ENCODE results near the gene DUOXA2. TPM values are rescaled to one million over a fixed set of nuclear protein-coding genes. Genes with fewer than 3 reads are reported as not detected.

DUOXA2 gene
- total RNA-seq, 4 donors from 2014 or later = 0.49 to 0.62 TPM; not detected in 2

DNA sequence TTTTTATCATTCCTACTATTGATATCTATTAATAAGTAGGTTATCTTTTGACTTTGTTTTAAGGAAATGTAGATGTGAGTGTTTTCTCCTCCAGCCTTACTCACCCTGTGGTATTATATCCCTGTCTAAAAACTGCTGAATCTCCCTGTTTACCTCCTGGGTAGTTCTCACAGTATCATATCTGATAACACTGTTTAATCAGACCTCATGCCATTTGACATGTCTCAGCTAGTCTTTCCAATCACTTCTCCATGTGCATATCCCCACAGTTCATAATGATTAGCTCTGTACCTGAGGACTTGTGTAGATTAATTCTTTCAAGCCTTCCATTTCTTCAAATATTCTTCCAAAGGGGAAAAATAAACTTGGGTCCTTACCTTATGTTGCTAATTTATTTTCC is 30.9 kb upstream of the DUOXA2 start:
- ATAC-seq = no peak
- Histone ChIP-seq H3K4me1 (no peaks in the 10 kb centered on the region), H3K27me3 (peaks cover 17% of the 10 kb centered on the region), H3K27ac (no peak overlapping the region), H3K4me3 (no peak overlapping the region), H3K9me3 (no peaks in the 10 kb centered on the region), H3K36me3 (no peaks in the 10 kb centered on the region)
- TF ChIP-seq POLR2A (IDR thresholded peaks at IDR 0.05) = no peak
- no peak for TF ChIP-seq POLR2AphosphoS5 (IDR thresholded peaks at IDR 0.05)
- TF ChIP-seq, protein P1, sequence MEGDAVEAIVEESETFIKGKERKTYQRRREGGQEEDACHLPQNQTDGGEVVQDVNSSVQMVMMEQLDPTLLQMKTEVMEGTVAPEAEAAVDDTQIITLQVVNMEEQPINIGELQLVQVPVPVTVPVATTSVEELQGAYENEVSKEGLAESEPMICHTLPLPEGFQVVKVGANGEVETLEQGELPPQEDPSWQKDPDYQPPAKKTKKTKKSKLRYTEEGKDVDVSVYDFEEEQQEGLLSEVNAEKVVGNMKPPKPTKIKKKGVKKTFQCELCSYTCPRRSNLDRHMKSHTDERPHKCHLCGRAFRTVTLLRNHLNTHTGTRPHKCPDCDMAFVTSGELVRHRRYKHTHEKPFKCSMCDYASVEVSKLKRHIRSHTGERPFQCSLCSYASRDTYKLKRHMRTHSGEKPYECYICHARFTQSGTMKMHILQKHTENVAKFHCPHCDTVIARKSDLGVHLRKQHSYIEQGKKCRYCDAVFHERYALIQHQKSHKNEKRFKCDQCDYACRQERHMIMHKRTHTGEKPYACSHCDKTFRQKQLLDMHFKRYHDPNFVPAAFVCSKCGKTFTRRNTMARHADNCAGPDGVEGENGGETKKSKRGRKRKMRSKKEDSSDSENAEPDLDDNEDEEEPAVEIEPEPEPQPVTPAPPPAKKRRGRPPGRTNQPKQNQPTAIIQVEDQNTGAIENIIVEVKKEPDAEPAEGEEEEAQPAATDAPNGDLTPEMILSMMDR (IDR thresholded peaks at IDR 0.05) = no peak
- TF ChIP-seq EP300 (IDR thresholded peaks at IDR 0.05) = no peak

GRCh38 chr15:45084163-45084562 is 30.0 kb upstream of the DUOXA2 start:
- peaks cover 22% of the 10 kb centered on the region for H3K27me3 ChIP-seq
- no peak for ATAC-seq

GRCh38 chr15:45087513-45087912 is 26.6 kb upstream of the DUOXA2 start:
- H3K9me3 ChIP-seq = no peaks in the 10 kb centered on the region
- H3K27me3 ChIP-seq = peaks cover 34% of the 10 kb centered on the region
- H3K27ac ChIP-seq = no peak overlapping the region
- no peaks in the 10 kb centered on the region for H3K4me1 ChIP-seq
- no peak overlapping the region for H3K4me3 ChIP-seq
- TF ChIP-seq, protein P1 (IDR thresholded peaks at IDR 0.05) = no peak
- TF ChIP-seq EP300 (IDR thresholded peaks at IDR 0.05) (no peak), POLR2A (IDR thresholded peaks at IDR 0.05) (no peak), POLR2AphosphoS5 (IDR thresholded peaks at IDR 0.05) (no peak)
- WGBS, 2 donors (ENCODE audit: low coverage in 1 of 2) = 38 to 80% methylated on average over 1 of the region's 1 CpG
- H3K36me3 ChIP-seq = no peaks in the 10 kb centered on the region
- no peak for ATAC-seq

More at GRCh38 chr15:45084163-45084562, 30.0 kb upstream of the DUOXA2 start:
- TF ChIP-seq, protein P1 (IDR thresholded peaks at IDR 0.05) = no peak
- TF ChIP-seq POLR2A (IDR thresholded peaks at IDR 0.05) (no peak), EP300 (IDR thresholded peaks at IDR 0.05) (no peak), POLR2AphosphoS5 (IDR thresholded peaks at IDR 0.05) (no peak)
- Histone ChIP-seq H3K36me3 (no peaks in the 10 kb centered on the region), H3K4me1 (no peaks in the 10 kb centered on the region), H3K27ac (no peak overlapping the region), H3K4me3 (no peak overlapping the region), H3K9me3 (no peaks in the 10 kb centered on the region)
- WGBS, 2 donors (ENCODE audit: low coverage in 1 of 2) = 73 to 85% methylated on average over 3 of the region's 3 CpGs

DNA sequence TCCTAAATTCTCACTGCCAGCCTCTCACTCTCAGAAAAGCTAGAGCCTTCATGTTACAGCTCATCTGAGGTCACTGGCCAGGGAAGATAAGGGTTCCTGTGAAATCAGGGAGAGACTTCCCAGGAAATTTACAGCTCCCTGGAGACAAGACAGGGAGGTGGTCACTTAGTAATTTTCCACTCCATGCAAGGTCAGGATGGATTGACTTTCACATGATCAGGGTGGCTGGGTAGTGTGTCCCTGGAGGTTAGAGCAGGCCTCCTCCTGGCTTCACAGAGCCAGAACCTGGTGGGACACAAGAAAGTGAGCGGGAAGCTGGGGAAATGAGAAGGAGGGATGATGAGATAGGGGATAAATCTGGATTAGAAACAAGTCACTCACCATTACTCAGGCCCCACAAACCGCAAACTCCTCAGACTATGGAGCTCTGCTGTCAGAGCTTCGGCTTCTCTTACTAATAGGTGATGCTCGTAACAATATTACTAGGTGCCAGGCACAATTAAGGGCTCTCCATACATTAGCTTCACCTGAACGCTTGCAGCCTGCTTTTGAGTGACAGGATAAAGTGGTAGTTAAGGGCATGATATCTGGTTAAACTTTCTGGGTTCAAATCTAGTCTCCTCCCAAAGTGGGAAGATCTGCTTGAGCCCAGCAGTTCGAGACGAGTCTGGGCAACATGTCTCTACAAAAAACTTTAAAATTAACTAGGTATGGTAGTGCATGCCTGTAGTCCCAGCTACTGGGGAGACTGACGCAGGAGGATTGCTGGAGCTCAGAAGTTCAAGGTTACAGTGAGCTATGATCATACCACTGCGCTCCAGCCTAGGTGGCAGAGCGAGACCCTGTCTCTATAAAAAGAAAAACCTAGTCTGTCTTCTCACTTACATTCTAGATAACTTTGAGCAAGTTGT is 25.1 kb upstream of the DUOXA2 start:
- H3K27ac ChIP-seq = no peak overlapping the region
- no peak for ATAC-seq
- no peaks in the 10 kb centered on the region for H3K9me3 ChIP-seq
- H3K4me3 ChIP-seq = no peak overlapping the region
- peaks cover 28% of the 10 kb centered on the region for H3K27me3 ChIP-seq
- no peaks in the 10 kb centered on the region for H3K4me1 ChIP-seq
- H3K36me3 ChIP-seq = no peaks in the 10 kb centered on the region
- WGBS, 2 donors (ENCODE audit: low coverage in 1 of 2) = 61 to 81% methylated on average over 3 to 9 of the region's 10 CpGs
- TF ChIP-seq, protein P1 (IDR thresholded peaks at IDR 0.05) = no peak
- TF ChIP-seq EP300 (IDR thresholded peaks at IDR 0.05) (no peak), POLR2A (IDR thresholded peaks at IDR 0.05) (no peak)

All from gastroesophageal sphincter (tissue), 4 donors.